Measurements from ENCODE around the gene TUFT1.
A peak's percentile ranks its signal among the peaks of the same experiment; 100 is the strongest.

The TUFT1 gene

DNA sequence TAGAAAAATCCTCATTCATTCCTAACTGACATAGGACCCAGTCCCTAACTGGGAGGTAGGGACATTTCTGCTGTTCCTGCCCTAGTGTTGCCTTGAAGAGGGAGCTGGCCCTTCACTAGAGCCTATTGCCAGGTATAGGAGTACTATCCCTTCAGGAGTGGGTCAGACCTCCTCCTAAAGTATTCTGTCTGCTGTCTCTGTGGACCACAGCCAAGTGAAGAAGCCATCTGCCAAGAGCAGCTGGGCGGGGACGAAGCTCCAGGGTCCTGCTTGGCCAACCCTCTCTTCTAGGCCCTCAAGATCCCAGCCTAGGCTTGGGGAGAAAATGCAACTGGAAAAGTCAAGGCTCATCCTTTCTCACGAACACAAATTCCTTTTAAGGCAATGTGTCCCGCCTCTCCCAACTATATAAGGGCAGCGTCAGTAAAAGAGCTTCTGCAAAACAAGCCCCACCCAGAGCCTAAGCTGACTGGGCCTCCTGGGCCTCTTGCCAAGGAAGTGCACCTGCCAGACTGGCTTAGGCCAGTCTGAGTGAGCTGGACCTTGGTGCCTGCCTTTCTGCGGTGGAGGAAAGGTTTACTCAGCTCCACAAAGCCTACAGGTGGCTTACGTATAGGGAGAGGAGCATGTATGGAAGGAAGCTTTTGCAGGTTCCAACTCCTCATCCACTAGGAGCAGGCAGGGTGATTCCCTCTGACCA lies 638 bp upstream of the TUFT1 start:
- DNase-seq: peak; percentile 43 to 62

DNA sequence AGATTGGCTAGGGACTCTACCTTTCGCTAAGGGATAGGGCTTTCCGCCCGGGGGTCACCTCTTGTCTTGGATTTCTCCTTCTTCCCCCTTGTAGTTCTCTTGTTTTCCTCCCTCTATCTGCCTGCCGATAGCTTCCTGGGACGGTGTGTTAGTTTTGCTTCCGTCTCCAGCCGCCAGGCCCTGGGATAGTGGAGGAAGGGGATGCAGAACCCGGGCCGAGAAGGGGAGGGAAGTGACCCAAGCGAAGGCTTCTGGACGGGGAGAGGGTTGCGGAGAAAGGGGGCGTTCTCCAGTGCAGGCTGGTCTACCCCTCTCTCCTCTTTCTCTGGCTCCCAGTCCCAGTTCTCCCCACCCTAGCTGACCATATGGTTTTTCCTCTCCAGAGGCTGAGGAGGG lies 871 bp downstream of the TUFT1 start:
- no peak for DNase-seq

DNA sequence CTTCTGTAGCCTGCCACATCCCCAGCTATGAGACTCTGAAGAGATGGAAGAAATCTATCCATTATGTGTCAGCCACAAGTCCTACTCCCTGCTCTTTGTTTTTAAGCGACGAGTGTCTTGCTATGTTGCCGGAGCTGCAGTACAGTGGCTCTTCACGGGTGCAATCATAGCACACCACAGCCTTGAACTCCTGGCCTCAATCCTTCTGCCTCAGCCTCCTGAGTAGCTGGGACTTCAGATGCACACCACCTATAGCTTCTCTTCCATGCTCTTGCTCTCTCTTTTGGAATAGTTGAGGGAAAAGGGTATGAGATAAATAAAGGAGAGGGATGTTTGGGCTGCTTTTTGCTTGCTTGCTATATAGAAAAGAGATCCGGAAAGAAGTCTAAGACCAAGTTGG lies 1.6 kb downstream of the TUFT1 start:
- no peak for DNase-seq

DNA sequence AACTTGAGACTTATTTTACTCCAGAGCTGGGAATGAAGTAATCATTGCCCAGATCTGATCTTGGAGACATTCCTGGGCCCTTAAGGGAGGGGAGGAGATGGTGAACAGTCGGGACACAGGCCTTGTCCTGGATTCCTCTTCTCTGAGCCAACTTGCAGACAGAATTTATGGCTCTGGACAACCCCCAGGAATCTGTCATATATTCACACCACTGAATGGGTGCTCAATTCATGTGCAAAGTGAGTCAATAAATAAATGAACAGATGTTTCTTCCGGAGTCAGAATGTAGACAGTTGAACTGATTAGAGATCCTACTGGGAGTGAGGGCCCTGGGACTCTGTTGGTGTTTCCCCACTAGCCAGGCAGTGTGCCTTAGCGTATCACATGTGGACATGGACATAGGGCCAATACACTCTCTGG lies 2.6 kb downstream of the TUFT1 start:
- no peak for DNase-seq

DNA sequence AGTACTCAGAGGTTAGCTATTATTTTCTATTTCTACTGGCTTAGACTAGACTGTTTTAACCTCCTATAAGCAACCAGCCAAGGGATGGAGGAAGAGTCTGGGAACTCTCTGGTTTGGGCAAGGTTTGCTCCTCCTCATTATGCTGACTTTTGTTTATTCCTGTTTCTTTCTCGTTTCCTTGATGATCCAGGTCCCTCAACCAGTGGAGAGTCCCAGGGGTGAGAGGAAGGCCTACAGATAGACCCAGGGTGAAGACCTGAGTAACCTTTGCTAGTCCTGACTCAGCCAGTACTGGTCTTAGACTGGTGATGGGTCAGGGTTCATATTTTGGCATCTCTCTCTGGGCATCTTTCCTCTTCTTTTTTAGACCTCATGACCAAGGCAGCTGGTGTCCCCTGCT lies 5.4 kb downstream of the TUFT1 start:
- no peak for DNase-seq

DNA sequence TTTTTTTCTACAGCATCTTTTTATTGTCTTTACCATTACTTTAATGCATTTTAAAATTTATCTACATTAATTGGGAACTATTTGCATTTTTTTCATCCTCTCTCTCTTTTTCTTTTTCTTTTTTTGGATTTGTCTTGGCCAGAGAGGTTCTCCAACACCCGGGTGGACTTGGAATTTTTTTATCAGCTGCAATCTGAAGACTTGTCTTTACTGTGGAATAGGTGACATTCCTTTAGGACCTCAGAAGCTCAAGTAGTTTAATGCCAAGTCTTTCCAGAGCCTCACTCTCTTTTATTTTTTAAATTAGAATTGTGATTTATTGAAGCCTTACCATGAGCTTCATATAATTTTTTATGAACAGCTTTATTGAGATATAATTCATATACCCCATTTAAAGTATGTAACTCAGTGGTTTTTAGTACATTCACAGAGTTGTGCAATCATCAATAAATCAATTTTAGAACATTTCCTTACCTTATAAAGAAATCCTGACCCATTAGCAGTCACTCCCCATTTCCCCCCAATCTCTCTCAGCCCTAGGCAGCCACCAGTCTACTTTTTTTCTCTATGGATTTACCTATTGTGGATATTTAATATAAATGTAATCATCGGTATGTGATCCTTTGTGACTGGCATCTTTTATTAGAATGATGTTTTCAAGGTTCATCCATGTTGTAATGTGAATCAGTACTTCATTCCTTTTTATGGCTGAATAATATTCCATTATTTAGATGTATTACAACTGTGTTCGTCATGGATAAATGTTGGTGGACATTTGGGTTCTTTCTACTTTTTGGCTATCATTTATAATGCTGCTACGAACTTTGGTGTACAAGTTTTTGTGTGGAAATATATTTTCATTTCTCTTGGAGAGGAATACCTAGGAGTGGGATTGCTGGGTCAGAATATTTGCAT lies 6.2 kb downstream of the TUFT1 start:
- no peak for DNase-seq

DNA sequence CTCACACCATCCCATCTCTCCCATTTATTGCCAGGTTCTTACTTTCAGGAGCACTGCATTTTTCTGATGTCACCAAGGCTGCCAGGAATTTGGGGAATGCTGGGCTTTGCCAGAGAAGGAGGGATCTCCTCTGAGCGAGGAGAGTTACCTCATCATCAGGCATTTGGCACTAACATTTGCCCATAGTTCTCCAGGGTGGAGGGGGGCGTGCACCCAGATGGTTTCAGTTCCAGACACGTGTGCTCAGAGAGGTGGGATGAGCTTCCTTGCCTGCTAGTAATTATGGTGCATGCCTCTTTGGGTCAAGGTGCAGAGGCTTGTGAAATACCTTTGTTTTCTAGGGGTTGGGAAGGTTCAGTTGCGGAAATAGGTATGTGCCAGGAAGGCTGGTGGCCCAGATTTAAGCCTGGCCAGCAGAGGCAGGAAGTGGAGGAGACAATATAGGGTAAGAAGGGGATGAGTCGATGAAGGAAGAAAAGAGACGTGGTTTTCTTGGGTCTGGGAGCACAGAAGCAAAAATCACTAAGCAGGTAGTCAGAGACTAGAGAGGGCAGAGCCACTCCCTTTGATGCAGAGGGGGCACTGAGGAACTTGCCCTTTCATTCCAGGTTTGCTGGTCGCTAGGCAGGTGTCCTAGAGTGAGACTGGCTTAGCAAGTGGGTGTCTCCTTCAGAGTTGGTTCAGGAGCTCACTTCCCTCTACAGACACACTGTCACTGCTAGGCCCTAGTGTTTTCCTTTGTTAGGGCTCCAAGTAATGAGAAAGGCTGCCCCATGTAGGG lies 7.2 kb downstream of the TUFT1 start:
- no peak for DNase-seq

DNA sequence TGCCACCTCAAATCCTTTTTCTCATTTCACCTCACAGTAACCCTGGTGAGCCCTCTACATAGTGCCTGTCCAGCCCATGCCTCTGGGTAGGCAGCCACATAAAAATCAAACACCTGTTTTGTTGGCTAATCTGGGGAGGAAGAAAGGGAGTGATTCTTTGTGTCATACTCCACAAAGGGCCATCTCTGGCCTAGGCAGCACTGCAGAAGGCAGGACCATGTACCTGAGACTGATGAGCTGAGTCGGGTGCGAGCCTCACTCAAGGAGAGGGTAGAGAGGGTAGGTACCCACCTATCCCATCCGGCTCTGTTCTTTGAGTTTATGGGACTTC lies 7.8 kb downstream of the TUFT1 start:
- no peak for DNase-seq

DNA sequence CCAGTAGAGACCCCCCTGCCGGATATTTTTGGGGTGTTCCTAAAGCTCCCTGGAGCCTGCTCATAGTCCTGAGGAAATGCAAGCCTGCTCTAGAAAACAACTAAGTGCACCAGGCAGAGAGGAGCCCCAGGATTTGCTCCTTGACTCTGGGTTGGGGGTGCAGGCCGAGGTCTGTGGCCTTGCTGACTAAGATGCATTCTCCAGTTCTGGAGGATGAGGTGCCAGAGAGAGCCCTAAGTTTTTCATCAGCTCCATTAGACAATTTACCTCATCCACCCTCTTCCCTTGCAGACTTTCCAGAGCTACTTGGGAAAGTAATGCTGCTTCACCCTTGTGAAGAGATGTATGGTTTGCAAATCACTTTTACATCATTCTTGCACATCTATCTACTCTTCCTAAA lies 9.1 kb downstream of the TUFT1 start:
- DNase-seq: no peak

DNA sequence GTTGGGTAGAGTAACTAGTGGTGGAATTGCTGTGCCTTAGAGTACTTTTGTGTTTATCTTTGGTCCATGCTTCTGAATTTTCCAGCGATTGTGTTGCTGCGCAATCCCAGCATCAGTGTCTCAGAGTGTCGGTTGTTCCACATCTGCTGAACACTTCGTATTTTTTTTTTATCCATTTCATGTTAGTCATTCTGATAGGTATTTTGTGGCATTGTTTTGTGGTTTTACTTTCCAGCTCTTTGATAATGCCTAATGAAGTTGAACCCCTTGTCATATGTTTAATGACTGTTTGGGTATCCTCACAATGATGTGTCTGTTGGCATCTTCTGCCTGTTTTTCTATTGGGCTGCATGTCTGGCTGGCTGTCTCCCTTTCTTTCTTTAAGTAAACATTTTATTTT lies 13.6 kb downstream of the TUFT1 start:
- no peak for DNase-seq

DNA sequence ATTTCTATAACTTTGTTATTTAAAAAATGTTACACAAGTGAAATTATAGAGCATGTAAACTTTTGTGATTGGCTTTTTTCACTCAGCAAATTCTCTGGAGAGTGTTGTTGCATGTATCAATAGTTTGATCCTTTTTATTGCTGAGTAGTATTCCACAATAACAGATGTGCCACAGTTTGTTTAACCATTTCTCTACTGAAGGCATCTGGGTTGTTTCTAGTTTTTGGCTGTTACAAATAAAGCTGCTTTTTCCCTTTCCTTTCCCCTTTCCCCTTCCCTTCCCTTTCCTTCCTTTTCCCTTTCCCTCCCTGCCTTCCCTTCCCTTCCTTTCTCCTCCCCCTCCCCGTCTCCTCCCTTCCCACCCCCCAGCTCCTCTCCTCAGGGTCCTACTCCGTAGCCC lies 15.9 kb downstream of the TUFT1 start:
- no peak for DNase-seq

DNA sequence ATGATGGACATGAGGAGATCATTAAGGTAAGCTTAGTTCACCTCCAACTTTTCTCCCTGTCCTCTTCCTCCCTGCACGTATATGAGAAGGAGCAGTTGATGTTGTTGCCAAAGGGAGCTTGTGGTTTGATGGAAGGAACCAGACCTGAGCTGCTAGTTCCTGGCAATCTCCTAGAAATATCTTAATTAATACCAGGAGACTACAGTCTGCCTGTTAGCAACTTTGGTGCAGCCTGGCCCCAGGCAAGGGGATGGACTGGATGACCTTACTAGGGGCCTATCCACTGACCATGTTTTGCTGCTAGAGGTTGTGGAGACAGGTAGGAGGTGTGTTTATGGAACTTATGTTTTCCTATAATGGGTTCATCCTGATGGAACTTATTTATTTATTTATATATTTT lies 22.6 kb downstream of the TUFT1 start:
- DNase-seq: no peak

DNA sequence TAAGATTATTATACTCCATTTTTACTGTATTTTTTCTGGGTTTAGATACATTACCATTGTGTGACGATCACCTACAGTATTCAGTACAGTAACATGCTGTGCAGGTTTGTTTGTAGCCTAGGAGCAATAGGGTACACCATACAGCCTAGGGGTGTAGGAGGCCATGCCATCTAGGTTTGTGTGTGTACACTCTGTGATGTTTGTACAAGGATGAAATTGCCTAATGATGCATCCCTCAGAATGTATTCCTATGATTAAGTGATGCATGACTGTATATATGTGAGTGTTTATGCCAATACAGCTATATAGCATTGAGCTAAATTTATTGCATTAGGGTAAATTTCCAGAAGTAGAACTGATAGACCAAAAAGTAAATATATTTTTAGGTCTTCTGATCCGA lies 23.3 kb downstream of the TUFT1 start:
- DNase-seq: no peak

DNA sequence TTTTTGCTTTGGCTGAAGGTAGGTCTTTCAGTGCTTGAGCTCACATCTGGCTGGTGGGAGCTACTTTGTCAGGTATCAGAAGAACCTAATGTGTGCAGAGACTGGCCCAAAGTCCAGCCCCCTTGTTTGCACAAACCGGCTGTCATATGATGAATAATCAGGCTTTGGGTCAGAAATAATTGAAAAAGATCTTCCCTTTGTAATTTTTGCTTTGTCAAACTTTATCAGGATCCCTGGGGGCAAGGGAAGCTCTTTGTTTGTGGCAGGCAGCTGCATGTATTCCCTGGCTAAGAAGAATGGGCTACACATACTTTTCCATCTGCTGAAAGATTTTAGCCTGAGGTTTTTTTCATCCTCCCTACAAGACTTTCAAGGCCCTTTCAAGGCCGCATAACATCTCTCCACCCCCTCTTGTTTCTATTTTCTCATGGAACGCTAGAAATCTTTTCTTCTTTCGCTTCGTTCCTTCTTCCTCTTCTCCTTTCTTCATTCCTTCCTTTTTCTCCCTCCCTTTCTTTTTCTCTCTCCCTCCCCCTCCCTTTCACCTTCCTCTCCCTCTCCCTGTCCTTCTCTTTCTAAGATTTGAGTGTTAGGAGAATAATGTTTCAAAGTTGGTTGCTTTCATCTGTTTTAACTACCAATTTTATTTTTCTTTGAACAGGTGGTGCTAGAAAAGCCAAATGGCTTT lies 25.5 kb downstream of the TUFT1 start:
- no peak for DNase-seq

DNA sequence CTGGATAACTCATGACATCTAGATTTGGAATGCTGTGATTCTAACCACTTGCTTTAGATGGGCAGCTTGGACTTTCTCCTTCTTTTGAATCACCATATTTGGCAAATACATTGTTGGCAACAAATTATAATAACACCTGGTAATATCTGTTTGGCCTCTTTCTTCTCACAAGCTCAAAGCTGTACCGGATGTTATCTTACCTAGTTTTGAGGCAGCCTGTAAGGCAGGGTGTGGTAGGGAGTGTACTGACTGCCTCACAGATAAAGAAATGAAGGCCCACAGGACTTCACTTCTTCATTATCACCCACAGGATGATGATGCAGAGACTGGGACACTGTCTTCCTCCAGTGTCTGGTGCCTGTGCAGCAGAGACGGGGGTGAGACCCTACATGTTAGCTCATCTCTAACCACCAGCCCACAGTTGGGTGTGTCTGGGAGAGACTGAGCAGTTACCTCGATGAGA lies 28.5 kb downstream of the TUFT1 start:
- peak in 1 of 2 donors; percentile 30 for DNase-seq

DNA sequence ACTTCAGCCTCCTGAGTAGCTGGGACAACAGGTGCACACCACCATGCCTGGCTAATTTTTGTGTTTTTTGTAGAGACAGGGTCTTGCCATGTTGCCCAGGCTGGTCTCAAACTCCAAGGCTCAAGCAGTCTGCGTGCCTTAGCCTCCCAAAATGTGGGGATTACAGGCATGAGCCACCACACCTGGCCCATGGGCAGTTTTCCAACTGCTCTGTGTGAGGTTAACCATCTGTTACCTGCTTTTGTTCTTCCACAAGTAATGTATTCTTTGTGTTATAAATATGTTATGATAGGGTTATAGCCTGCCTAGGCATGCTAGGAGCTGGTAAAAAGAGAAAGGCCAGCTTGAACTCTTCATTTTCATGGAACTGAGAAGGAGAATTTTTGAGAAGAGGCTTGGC lies 30.7 kb downstream of the TUFT1 start:
- DNase-seq: no peak

DNA sequence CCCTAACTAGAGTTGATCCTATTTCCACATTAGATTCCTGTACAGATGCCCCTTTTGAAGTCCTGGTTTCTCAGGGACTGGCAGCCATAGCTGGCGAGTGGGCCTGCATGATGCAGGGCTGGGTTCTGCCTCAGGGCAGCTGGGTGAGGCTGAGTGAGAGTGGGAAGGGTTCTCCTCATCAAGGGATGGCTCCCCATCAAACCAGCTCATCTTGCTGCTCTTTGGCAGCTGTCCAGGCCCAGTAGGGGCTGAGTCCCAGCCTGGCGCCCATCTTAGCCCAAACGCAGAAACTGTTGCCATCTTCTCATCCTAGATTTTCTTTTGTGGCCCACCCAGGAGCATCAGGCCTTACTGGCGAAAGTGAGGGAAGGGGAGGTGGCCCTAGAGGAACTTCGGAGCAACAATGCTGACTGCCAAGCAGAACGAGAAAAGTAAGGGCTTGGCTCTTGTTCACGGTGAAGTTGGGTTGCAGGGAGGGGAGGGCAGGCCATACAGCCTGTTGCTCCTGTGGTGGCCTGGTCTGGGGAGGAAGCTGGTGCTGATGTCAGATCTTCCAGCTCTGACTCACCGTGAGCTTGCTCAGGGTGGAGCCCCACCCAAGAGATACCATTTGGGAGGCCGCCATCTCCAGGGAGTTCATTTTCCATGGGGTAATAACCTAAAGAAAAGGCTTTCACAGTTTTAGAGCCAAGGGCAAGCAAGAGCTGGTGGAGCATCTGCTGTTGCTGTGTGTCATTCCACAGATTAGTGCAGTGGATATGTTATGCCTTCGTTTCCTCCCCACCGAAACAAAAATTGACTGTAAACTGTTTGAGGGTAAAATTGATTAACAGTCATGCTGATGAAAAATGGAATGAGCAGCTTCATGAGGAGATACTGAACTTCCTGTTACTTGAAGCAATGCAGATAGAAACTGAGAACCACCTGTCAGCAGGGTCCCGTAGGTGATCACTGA lies 34.7 kb downstream of the TUFT1 start:
- peak in 1 of 2 donors; percentile 11 for DNase-seq

DNA sequence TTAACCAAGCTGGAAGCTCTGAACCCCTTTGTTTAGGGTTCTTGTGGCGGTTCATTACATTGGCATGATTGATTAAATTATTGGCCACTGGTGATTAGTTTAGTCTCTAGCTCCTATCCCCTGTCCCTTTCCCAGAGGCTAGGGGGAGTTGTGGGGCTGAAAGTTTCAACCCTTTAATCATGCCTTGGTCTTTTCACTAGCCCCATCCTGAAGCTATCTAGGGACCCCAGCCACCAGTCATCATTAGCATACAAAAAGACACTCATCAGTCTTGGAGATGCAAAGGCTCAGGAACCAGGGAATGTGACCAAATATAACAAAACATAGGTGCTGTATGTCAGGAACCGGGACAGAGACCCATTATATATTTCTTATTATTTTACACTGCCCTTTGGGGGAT lies 37.1 kb downstream of the TUFT1 start:
- DNase-seq: no peak

DNA sequence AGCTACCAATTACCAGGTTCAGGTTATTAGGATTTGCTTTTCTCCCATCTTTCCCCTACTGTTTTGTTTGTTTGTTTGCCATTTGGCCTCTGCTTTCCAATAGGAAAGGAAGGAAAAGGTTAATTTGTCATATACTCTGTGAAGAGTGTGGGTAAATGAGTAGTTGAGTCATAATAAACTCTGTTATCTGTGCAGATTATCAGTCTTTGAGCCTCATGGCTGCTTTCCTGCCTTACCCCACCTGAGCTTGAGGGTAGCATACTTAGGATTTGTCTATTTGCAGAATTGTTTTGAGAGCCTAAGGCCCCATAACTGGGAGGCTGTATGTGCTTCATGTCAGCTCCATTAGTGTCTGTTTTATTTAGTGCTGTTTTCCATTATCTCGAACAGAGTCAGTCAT lies 38.8 kb downstream of the TUFT1 start:
- no peak for DNase-seq

DNA sequence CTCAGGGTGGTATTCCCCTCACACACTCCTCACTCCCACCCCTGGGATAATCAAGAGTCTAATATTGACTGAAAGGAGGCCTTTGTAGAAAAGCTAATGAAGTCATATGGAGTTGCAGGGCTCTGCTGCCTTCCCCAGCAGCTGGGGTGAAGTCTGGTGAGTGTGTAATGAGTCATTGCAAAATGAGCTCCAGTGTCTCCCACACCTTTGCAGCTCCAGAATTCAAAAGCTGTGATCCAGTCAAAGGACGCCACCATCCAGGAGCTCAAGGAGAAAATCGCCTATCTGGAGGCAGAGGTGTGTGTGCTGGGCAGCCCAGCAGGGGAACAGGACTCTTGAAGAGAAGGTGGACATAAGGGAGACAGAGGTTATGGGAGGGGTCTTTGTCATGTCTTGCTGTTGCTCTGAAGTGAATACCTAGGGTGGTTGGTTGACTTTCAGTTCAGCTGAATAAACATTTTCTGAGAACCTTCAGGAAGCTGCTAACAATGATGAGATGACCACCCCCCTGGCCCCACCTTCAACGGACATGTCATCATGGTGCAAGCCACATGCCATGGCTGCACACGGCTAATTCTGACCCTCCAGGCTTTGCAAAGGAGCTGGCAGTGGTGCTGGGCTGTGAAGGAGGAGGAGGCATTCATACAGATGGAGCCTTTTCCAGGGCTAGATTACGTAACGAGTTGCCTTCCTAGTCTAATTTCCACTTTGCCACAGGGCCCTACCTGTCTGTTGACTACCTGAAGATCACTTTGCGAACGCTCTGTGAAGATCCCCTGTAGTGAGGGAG lies 39.5 kb downstream of the TUFT1 start:
- DNase-seq: no peak

DNA sequence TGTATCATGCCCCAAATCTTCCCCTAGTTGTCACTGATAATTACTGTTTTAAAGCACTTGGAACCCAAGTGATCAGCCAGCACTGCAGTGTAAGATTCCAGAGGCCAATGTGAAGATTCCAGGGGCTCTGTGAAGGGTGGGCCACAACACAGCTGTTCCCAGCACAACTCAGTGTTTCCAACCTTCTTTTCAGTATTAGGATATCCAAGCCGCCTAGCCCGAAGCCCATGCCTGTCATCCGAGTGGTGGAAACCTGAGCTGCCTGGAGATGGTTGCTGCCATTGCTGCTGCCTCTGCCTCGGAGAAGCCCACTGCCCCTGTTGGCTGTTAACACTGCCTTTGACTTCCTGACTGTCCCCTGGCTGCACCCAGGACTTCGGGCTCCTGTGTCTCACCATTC lies 41.3 kb downstream of the TUFT1 start:
- DNase-seq: no peak

All from CD4-positive, alpha-beta T cell treated with Interleukin-1 beta for 1 hour (primary cell).